ENCODE data around the gene LRRFIP1.

GRCh38 chr2:237661799-237662328, 34.5 kb downstream of the LRRFIP1 start:
- TF ChIP-seq, protein P1, sequence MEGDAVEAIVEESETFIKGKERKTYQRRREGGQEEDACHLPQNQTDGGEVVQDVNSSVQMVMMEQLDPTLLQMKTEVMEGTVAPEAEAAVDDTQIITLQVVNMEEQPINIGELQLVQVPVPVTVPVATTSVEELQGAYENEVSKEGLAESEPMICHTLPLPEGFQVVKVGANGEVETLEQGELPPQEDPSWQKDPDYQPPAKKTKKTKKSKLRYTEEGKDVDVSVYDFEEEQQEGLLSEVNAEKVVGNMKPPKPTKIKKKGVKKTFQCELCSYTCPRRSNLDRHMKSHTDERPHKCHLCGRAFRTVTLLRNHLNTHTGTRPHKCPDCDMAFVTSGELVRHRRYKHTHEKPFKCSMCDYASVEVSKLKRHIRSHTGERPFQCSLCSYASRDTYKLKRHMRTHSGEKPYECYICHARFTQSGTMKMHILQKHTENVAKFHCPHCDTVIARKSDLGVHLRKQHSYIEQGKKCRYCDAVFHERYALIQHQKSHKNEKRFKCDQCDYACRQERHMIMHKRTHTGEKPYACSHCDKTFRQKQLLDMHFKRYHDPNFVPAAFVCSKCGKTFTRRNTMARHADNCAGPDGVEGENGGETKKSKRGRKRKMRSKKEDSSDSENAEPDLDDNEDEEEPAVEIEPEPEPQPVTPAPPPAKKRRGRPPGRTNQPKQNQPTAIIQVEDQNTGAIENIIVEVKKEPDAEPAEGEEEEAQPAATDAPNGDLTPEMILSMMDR (IDR thresholded peaks at IDR 0.05), result no peak
- no peak for TF ChIP-seq POLR2A (IDR thresholded peaks at IDR 0.05)
